Epithelial cell of proximal tubule (primary cell): ENCODE measurements around the gene HES5. TPM values are rescaled to one million over a fixed set of nuclear protein-coding genes. Genes with fewer than 3 reads are reported as not detected.

ENCODE experiments used
- DNase-seq: peaks from one replicate; pipeline ENCODE4 v3.0.0-alpha.2; 2011; ENCODE audit warnings: low read depth
- H3K4me3 ChIP-seq: 2 replicates; pipeline ENCODE4 v1.5.1; 2011; ENCODE audit warnings: low read depth, mild to moderate bottlenecking, low read length
- total RNA-seq: library from RNA; depleted of rRNA; stranded (reverse); fragments of >200 nt; gene quantifications from 2 replicates; pipeline ENCODE4 v1.2.3, GENCODE V29; 2015
- TF ChIP-seq, protein P1 (sequence below): conservative IDR thresholded peaks from 2 replicates; pipeline ENCODE4 v1.5.1; 2012; ENCODE audit warnings: low read depth, mild to moderate bottlenecking, low read length

The HES5 gene
- total RNA-seq, 1 donor from 2014 or later = not detected

DNA sequence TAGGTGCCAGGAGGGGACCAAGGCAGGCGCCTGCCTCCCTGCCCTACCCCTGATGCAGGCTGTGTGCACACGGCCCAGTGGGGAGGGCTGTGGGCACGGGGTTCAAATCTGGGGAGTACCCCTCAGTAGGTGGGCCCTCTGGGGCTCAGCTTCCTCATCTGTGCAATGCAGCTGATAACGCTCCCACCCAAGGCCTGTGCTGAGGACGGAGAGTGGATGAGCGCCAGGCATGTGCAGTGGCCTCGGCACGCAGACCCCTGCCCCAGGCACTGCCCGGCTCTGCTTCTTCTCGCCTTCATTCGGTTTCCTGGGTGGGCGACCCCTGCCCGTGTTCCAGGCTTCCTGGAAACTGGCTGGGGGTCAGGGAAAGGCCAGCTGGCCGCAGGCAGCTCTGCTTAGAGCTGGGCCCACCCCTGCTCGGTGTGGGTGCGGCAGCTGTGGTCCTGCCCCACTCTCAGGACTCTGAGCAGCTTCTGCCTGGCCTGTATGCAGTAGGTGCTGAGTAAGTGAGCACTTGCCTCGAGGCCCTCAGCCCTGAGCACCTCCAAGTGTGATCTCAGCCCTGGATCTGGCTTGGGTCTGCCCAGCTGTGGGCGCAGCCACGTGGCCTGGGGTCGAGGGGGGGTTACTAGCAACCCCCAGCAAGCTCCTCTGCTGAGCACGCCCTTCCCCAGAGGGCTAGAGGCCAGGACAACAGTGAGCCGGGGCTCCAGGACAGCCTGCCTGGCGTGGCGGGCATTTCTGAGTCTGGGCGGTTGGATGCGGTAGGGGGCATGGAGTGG lies 14.2 kb upstream of the HES5 start:
- TF ChIP-seq, protein P1, sequence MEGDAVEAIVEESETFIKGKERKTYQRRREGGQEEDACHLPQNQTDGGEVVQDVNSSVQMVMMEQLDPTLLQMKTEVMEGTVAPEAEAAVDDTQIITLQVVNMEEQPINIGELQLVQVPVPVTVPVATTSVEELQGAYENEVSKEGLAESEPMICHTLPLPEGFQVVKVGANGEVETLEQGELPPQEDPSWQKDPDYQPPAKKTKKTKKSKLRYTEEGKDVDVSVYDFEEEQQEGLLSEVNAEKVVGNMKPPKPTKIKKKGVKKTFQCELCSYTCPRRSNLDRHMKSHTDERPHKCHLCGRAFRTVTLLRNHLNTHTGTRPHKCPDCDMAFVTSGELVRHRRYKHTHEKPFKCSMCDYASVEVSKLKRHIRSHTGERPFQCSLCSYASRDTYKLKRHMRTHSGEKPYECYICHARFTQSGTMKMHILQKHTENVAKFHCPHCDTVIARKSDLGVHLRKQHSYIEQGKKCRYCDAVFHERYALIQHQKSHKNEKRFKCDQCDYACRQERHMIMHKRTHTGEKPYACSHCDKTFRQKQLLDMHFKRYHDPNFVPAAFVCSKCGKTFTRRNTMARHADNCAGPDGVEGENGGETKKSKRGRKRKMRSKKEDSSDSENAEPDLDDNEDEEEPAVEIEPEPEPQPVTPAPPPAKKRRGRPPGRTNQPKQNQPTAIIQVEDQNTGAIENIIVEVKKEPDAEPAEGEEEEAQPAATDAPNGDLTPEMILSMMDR = no peak
- no peak overlapping the region for H3K4me3 ChIP-seq
- no peak for DNase-seq

DNA sequence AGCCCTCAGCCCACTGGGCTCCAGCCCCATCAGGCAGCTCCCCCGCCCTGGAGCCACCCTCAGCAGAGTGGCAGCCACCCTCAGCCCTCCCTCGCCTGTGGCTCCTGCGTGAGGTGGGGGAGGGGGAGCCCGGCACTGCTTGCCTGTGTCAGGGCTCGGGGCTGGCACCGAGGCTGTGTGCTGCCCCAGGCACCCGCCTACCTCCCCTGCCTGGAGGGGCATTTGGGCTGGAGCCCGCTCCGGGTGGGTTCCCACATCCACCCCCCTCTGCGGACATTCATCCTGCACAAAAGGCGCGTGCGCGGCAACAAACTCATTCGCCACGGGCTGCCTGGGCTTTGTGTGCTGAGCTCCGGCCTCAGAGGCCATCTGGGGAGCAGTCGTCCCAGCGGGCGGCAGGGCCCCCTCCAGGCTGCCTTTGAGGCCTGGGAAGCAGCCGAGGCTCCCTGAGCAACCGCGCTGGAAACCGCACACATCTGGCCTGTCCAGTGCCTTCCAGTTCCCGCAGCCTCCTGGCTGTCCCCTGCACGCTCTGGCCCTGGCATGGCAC lies 13.6 kb upstream of the HES5 start:
- no peak for DNase-seq
- H3K4me3 ChIP-seq = no peak overlapping the region
- TF ChIP-seq, protein P1 = no peak

DNA sequence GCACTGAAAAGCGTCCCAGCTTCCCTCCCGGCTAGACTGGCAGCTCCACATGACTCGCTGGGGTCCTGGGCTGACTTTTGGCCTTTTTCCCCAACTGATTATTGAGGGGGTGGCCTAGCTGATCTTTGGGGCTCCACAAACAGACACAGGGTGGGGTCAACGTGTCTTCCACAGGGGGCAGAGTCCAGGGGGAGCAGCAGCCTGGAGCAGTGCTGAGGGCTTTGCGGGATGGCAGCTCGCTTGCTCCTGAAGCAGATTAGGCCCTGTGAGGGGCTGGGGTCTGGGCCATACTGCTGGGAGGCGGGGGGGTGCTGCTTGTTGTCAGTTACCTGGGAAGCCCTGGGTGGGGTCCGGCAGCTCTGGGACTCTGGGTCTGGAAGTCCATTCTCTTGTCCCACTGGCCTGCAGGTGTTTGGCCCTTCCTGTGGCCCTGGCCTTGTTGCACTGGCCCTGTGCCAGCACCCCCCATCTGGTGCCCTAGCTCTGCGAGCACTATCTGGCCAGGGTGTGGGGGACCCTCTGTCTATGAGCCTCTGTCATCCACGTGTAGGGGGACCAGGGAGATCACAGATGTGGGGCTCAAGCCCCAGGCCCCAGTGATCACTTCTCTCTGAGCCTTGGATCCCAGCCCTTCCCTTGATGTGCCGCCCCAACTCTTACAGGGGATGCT lies 12.3 kb upstream of the HES5 start:
- DNase-seq = no peak
- H3K4me3 ChIP-seq = no peak overlapping the region
- TF ChIP-seq, protein P1 = no peak

- H3K4me3 ChIP-seq = no peak overlapping the region
- DNase-seq = no peak
- TF ChIP-seq, protein P1 = no peak
Measured at GRCh38 chr1:2541619-2542245, 11.7 kb upstream of the HES5 start.

DNA sequence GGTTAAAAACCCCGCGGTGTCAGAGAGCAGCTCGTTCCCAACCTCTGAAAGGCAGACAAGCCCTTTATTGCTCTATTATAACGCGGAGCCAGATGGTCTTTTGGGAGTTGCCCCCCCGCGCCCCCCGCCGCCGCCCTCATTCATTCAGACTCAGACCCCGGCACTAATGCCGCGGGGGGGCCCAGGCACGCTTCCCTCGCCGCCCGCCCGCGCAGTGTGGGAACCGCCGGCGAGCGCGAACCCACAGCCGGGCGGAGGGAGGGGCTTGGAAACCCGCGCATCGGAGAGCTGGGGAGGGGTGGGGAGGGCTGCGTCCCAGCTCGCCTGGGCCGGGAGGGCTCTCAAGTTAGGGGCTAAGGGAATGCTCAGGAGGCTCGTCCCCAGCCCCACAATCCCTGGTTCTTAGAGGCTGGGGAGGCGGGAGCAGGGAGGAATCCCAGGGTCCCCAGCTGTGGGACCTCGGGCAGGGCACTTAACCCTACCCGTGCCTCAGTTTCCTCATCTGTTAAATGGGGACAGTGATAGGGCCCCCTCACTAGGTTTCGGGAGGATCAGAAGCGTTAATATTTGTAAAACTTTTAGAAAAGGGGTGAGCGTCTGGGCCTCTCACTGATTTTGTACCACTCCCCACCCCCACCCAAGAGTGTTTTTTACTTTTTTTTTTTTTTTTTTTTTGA lies 10.9 kb upstream of the HES5 start:
- DNase-seq = no peak
- TF ChIP-seq, protein P1 = no peak
- H3K4me3 ChIP-seq = no peak overlapping the region

DNA sequence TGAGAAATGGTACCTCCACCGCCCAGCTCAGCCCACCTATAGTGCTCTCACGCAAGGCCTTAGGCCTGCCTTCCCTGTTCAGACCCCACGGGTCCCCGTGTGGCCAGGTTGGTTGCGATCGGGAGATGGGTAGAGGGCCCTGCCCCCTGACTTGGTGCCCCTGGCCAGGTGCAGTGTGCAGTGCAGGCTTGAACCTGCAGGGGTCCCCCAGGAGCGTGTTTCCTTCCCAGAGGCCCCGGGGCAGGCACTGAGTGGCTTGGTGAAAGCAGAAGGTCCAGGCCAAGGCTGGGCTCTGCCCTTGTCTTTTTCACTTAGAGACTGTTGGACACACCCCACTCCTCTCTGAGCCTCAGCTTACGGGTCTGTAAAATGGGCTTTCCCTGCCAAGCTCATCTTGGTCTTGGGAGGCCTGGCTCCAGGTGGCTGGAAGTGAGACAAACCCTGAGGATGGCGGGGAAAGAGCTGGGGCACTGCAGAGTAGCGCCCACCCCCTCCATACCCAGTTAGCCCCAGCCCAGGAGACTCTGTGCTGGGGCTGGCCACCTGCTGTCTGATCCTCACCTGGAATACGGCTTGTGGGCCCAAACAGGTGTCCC lies 9.3 kb upstream of the HES5 start:
- H3K4me3 ChIP-seq = no peak overlapping the region
- no peak for DNase-seq
- TF ChIP-seq, protein P1 = peak; percentile 34
